K562 (cell line): ENCODE measurements around the gene EIF4G1. TPM values are rescaled to one million over a fixed set of nuclear protein-coding genes. Genes with fewer than 3 reads are reported as not detected.
A peak's percentile ranks its signal among the peaks of the same experiment; 100 is the strongest.

Experiments used
- CTBP1 ChIP-seq: fragments of 450-650 bp; IDR thresholded peaks from 2 replicates; pipeline ENCODE4 v1.6.1; 2016; ENCODE audit warnings: borderline replicate concordance
- GABPA ChIP-seq: fragments of 200-800 bp; sonication (Bioruptor generic); conservative IDR thresholded peaks from 2 replicates; pipeline ENCODE4 v1.6.1; 2016; ENCODE audit warnings: low read depth, missing genetic modification characterization, missing compliant biosample characterization
- KDM1A ChIP-seq, 2 experiments: fragments of 450-650 bp; IDR thresholded peaks; 2 replicates each; pipeline ENCODE4 v1.6.1; 2016; ENCODE audit warnings: mild to moderate bottlenecking in 2 of 2
- KDM5B ChIP-seq: fragments of 200-600 bp; sonication (generic); IDR thresholded peaks from 2 replicates; pipeline ENCODE4 v1.6.1; 2012; ENCODE audit warnings: low read depth, mild to moderate bottlenecking, moderate library complexity, low read length, control low read depth, inconsistent platforms; ENCODE audit not compliant: insufficient replicate concordance
- MYC ChIP-seq, 2 experiments: fragments of 250-450 bp in 1 of 2; sonication (Bioruptor Pico) in 1 of 2; IDR thresholded peaks; 2 replicates each; pipeline versions ENCODE4 v1.5.1 to v1.6.1; 2012 to 2021; ENCODE audit warnings: low read depth in 2 of 2, borderline replicate concordance in 1 of 2, improper control_type of control experiment in 1 of 2, low read length in 1 of 2, mild to moderate bottlenecking in 1 of 2, moderate library complexity in 1 of 2
- PCBP2 ChIP-seq: fragments of 200-400 bp; formaldehyde crosslinking; IDR thresholded peaks from 2 replicates; pipeline ENCODE4 v1.6.1; 2018; ENCODE audit warnings: low read length, low read depth, mild to moderate bottlenecking, moderate library complexity; ENCODE audit not compliant: poor library complexity, severe bottlenecking
- SPI1 ChIP-seq: IDR thresholded peaks from 2 replicates; pipeline ENCODE4 v1.6.1; 2011; ENCODE audit warnings: low read depth, low read length, control low read depth, borderline replicate concordance
- XRCC5 ChIP-seq: fragments of 200-400 bp; formaldehyde crosslinking; IDR thresholded peaks from 2 replicates; pipeline ENCODE4 v1.6.1; 2017; ENCODE audit warnings: low read depth, mild to moderate bottlenecking, low read length
- ZBTB1 ChIP-seq: sonication (generic); formaldehyde crosslinking; IDR thresholded peaks from 2 replicates; pipeline ENCODE4 v1.8.1; 2023; ENCODE audit warnings: missing genetic modification reagents, low read depth, mild to moderate bottlenecking, borderline replicate concordance
- polyA plus RNA-seq, 8 experiments: library from polyadenylated mRNA; depleted of rRNA in 4 of 8; stranded (reverse) in 5 of 8; unstranded in 3 of 8; fragments of >200 nt; fragmentation: Nextera tagmentation in 2 of 8; fragmentation: Illumina TruSeq in 1 of 8; extraction: Ambion mirVana in 2 of 8; extraction: Trizol in 1 of 8; gene quantifications; 2 replicates each; pipeline versions ENCODE4 v1.2.1 to v1.2.3, GENCODE V29; 2011 to 2014; ENCODE audit warnings: inconsistent platforms in 1 of 8, missing spikeins in 1 of 8
- total RNA-seq, 7 experiments: library from RNA; depleted of rRNA in 6 of 7; stranded (reverse); fragments of >200 nt in 6 of 7; fragmentation: Illumina TruSeq in 2 of 7; extraction: Trizol in 2 of 7; gene quantifications; 2 replicates each; pipeline versions ENCODE4 v1.2.1 to v1.2.3, GENCODE V29; 2011 to 2021; ENCODE audit warnings: low replicate concordance in 1 of 7
- TF ChIP-seq, protein P1 (sequence below): sonication (generic); formaldehyde crosslinking; IDR thresholded peaks from 2 replicates; pipeline ENCODE4 v1.8.0; 2022; ENCODE audit warnings: mild to moderate bottlenecking, missing genetic modification reagents, borderline replicate concordance
- TF ChIP-seq, protein P2 (sequence below): fragments of 450-650 bp; IDR thresholded peaks from 2 replicates; pipeline ENCODE4 v1.6.1; 2016; ENCODE audit warnings: mild to moderate bottlenecking
- TF ChIP-seq, protein P3 (sequence below): sonication (generic); formaldehyde crosslinking; IDR thresholded peaks from 2 replicates; pipeline ENCODE4 v1.8.0; 2022; ENCODE audit warnings: missing genetic modification reagents, mild to moderate bottlenecking, moderate library complexity, borderline replicate concordance
- TF ChIP-seq, protein P4 (sequence below): fragments of 250-450 bp; sonication (Bioruptor Pico); IDR thresholded peaks from 2 replicates; pipeline ENCODE4 v1.4.0; 2020

The EIF4G1 gene
- total and polyA plus RNA-seq, 9 of the 15 experiments (the other 6 are each of a cell fraction or from before 2014, with no cell fraction given): 4.6 to 505 (median 155) TPM

DNA sequence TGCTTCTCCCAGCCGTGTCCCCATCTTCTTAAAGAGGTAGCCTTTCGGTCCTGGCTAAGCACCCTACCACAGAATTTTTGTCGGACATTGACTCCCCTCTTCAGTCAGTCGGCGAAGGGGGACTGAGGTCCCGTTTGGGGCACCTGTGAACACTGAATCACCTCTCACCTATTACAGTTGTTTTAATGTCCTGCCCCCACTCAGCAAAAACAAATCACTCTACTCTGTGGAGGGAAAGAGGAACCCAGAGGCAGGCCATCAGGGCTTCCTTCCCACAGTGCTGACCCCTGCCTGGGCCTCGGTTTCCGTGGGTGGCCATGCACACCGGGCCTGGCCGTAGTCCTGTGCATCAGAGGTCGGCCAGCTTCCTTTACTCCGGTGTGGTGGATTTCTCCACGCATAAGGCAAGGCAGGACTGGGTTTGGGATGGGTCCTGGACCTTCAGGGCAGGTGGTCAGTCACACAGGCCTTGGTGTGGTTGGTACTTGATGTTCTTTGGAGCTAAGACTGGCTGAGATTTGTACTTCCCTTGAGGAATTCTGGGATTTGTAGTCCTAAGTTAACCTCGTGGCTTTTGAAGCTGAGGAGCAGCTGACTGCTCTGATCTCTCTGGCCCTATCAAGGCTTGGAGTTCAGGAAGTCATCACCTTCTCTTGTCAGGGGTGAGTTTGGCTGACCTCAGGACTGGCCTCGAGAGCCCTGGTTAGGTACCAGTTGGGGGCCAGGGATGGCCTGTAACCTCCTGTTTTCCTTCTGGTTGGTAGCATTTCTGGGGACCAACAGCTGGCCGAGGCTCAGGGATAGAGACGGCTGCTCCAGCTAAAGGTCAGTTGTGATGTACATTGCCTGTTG lies 22.4 kb downstream of the EIF4G1 start (continued):
- TF ChIP-seq, protein P1, sequence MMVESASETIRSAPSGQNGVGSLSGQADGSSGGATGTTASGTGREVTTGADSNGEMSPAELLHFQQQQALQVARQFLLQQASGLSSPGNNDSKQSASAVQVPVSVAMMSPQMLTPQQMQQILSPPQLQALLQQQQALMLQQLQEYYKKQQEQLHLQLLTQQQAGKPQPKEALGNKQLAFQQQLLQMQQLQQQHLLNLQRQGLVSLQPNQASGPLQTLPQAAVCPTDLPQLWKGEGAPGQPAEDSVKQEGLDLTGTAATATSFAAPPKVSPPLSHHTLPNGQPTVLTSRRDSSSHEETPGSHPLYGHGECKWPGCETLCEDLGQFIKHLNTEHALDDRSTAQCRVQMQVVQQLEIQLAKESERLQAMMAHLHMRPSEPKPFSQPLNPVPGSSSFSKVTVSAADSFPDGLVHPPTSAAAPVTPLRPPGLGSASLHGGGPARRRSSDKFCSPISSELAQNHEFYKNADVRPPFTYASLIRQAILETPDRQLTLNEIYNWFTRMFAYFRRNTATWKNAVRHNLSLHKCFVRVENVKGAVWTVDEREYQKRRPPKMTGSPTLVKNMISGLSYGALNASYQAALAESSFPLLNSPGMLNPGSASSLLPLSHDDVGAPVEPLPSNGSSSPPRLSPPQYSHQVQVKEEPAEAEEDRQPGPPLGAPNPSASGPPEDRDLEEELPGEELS (CRISPR knock-in tag): no peak
- TF ChIP-seq, protein P2, sequence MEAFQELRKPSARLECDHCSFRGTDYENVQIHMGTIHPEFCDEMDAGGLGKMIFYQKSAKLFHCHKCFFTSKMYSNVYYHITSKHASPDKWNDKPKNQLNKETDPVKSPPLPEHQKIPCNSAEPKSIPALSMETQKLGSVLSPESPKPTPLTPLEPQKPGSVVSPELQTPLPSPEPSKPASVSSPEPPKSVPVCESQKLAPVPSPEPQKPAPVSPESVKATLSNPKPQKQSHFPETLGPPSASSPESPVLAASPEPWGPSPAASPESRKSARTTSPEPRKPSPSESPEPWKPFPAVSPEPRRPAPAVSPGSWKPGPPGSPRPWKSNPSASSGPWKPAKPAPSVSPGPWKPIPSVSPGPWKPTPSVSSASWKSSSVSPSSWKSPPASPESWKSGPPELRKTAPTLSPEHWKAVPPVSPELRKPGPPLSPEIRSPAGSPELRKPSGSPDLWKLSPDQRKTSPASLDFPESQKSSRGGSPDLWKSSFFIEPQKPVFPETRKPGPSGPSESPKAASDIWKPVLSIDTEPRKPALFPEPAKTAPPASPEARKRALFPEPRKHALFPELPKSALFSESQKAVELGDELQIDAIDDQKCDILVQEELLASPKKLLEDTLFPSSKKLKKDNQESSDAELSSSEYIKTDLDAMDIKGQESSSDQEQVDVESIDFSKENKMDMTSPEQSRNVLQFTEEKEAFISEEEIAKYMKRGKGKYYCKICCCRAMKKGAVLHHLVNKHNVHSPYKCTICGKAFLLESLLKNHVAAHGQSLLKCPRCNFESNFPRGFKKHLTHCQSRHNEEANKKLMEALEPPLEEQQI: no peak
- TF ChIP-seq CTBP1: peak; percentile 8; the same call in 1 of the 2 replicates
- peak; percentile 44 for TF ChIP-seq SPI1
- TF ChIP-seq KDM1A (IDR thresholded peaks at IDR 0.05): 0 out of 4 replicates have a peak, but pooled peaks of 1 of the 2 experiments have one; percentile 19
- peak; percentile 18 for TF ChIP-seq KDM5B
- no peak for TF ChIP-seq ZBTB1
- TF ChIP-seq, protein P3, sequence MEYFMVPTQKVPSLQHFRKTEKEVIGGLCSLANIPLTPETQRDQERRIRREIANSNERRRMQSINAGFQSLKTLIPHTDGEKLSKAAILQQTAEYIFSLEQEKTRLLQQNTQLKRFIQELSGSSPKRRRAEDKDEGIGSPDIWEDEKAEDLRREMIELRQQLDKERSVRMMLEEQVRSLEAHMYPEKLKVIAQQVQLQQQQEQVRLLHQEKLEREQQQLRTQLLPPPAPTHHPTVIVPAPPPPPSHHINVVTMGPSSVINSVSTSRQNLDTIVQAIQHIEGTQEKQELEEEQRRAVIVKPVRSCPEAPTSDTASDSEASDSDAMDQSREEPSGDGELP (CRISPR knock-in tag): peak; percentile 86
- peak; percentile 33 for TF ChIP-seq GABPA (tag)
- TF ChIP-seq XRCC5: peak; percentile 56; the same call in 1 of the 2 replicates
- TF ChIP-seq, protein P4, sequence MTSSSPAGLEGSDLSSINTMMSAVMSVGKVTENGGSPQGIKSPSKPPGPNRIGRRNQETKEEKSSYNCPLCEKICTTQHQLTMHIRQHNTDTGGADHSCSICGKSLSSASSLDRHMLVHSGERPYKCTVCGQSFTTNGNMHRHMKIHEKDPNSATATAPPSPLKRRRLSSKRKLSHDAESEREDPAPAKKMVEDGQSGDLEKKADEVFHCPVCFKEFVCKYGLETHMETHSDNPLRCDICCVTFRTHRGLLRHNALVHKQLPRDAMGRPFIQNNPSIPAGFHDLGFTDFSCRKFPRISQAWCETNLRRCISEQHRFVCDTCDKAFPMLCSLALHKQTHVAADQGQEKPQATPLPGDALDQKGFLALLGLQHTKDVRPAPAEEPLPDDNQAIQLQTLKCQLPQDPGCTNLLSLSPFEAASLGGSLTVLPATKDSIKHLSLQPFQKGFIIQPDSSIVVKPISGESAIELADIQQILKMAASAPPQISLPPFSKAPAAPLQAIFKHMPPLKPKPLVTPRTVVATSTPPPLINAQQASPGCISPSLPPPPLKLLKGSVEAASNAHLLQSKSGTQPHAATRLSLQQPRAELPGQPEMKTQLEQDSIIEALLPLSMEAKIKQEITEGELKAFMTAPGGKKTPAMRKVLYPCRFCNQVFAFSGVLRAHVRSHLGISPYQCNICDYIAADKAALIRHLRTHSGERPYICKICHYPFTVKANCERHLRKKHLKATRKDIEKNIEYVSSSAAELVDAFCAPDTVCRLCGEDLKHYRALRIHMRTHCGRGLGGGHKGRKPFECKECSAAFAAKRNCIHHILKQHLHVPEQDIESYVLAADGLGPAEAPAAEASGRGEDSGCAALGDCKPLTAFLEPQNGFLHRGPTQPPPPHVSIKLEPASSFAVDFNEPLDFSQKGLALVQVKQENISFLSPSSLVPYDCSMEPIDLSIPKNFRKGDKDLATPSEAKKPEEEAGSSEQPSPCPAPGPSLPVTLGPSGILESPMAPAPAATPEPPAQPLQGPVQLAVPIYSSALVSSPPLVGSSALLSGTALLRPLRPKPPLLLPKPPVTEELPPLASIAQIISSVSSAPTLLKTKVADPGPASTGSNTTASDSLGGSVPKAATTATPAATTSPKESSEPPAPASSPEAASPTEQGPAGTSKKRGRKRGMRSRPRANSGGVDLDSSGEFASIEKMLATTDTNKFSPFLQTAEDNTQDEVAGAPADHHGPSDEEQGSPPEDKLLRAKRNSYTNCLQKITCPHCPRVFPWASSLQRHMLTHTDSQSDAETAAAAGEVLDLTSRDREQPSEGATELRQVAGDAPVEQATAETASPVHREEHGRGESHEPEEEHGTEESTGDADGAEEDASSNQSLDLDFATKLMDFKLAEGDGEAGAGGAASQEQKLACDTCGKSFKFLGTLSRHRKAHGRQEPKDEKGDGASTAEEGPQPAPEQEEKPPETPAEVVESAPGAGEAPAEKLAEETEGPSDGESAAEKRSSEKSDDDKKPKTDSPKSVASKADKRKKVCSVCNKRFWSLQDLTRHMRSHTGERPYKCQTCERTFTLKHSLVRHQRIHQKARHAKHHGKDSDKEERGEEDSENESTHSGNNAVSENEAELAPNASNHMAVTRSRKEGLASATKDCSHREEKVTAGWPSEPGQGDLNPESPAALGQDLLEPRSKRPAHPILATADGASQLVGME: 0 out of 2 replicates have a peak, but pooled peaks have one; percentile 32
- no peak for TF ChIP-seq MYC (IDR thresholded peaks at IDR 0.05; ENCODE audit: low read depth, low read length)
- 0 out of 2 replicates have a peak, but pooled peaks have one; percentile 6 for TF ChIP-seq MYC (CRISPR knock-in tag; IDR thresholded peaks at IDR 0.05; ENCODE audit: borderline replicate concordance, low read depth)
- TF ChIP-seq PCBP2: no peak
